HepG2 (cell line): ENCODE measurements around the gene YWHAE. TPM values are rescaled to one million over a fixed set of nuclear protein-coding genes. Genes with fewer than 3 reads are reported as not detected.

Experiments
- ATF1 ChIP-seq: IDR thresholded peaks from 2 replicates; pipeline ENCODE4 v1.6.1; 2016; ENCODE audit warnings: mild to moderate bottlenecking, control low read depth
- BRD4 ChIP-seq: sonication (generic); formaldehyde crosslinking; IDR thresholded peaks from 2 replicates; pipeline ENCODE4 v1.4.0; 2020; ENCODE audit warnings: missing genetic modification reagents
- CENPBD1 ChIP-seq: sonication (generic); formaldehyde crosslinking; IDR thresholded peaks from 2 replicates; pipeline ENCODE4 v1.8.0; 2022; ENCODE audit warnings: missing genetic modification reagents, low read depth, mild to moderate bottlenecking, borderline replicate concordance
- ELF3 ChIP-seq: IDR thresholded peaks from 2 replicates; pipeline ENCODE4 v1.6.1; 2016; ENCODE audit warnings: missing genetic modification reagents, missing compliant biosample characterization
- HMG20B ChIP-seq: conservative IDR thresholded peaks from 2 replicates; pipeline ENCODE4 v1.6.1; 2016; ENCODE audit warnings: missing genetic modification reagents, missing compliant biosample characterization
- MAFF ChIP-seq: IDR thresholded peaks from 2 replicates; pipeline ENCODE4 v1.6.1; 2011; ENCODE audit warnings: low read depth, low read length, improper control_type of control experiment
- MYPOP ChIP-seq: sonication (generic); formaldehyde crosslinking; IDR thresholded peaks from 2 replicates; pipeline ENCODE4 v1.8.1; 2023; ENCODE audit warnings: mild to moderate bottlenecking, moderate library complexity, missing genetic modification reagents
- NFKBIZ ChIP-seq: IDR thresholded peaks from 2 replicates; pipeline ENCODE4 v1.6.1; 2018; ENCODE audit warnings: missing genetic modification reagents, missing compliant biosample characterization
- RBM22 ChIP-seq: fragments of 200-400 bp; formaldehyde crosslinking; optimal IDR thresholded peaks from 2 replicates; pipeline ENCODE3; 2017; ENCODE audit warnings: mild to moderate bottlenecking, low read length, moderate library complexity
- ZNF12 ChIP-seq: sonication (generic); formaldehyde crosslinking; IDR thresholded peaks from 2 replicates; pipeline ENCODE4 v1.5.0; 2020; ENCODE audit warnings: missing genetic modification reagents
- ZNF292 ChIP-seq: sonication (generic); formaldehyde crosslinking; IDR thresholded peaks from 2 replicates; pipeline ENCODE4 v1.8.1; 2022; ENCODE audit warnings: mild to moderate bottlenecking, low read depth, missing genetic modification reagents, borderline replicate concordance
- ZNF703 ChIP-seq: sonication (generic); formaldehyde crosslinking; IDR thresholded peaks from 2 replicates; pipeline ENCODE4 v1.5.1; 2020; ENCODE audit warnings: missing genetic modification reagents, mild to moderate bottlenecking, moderate library complexity, borderline replicate concordance
- ZNF713 ChIP-seq: sonication (generic); formaldehyde crosslinking; IDR thresholded peaks from 2 replicates; pipeline ENCODE4 v1.4.0; 2020; ENCODE audit warnings: mild to moderate bottlenecking, missing genetic modification reagents
- polyA plus RNA-seq, 8 experiments: library from polyadenylated mRNA; depleted of rRNA in 3 of 8; stranded (reverse) in 7 of 8; unstranded in 1 of 8; fragments of >200 nt; fragmentation: Illumina TruSeq in 4 of 8; extraction: Trizol in 4 of 8; gene quantifications; 2 replicates each; pipeline versions ENCODE4 v1.2.1 to v1.2.3, GENCODE V29; 2011 to 2016; ENCODE audit warnings: low read depth in 4 of 8, missing spikeins in 1 of 8, mixed read lengths in 1 of 8; ENCODE audit not compliant: insufficient read depth in 1 of 8
- total RNA-seq, 5 experiments: library from RNA; depleted of rRNA; stranded (reverse); fragments of >200 nt; fragmentation: Illumina TruSeq; extraction: Trizol; gene quantifications; 2 replicates each; pipeline ENCODE4 v1.2.3, GENCODE V29; 2016; ENCODE audit warnings: low read depth in 1 of 5
- TF ChIP-seq, protein P1 (sequence below): sonication (generic); formaldehyde crosslinking; IDR thresholded peaks from 2 replicates; pipeline ENCODE4 v1.5.1; 2020; ENCODE audit warnings: mild to moderate bottlenecking, missing genetic modification reagents, moderate library complexity
- TF ChIP-seq, protein P2 (sequence below): sonication (generic); formaldehyde crosslinking; IDR thresholded peaks from 2 replicates; pipeline ENCODE4 v1.8.0; 2022; ENCODE audit warnings: mild to moderate bottlenecking, missing genetic modification reagents

YWHAE gene
- total and polyA plus RNA-seq, 2 of the 13 experiments (the other 11 are each of a cell fraction or from before 2014, with no cell fraction given): 256 to 335 TPM

GRCh38 chr17:1347589-1348323, 52.3 kb downstream of the YWHAE start (continued):
- TF ChIP-seq MYPOP (CRISPR knock-in tag) (no peak), ZNF703 (CRISPR knock-in tag) (no peak), ELF3 (CRISPR knock-in tag) (no peak), ATF1 (CRISPR knock-in tag) (no peak), MAFF (peak; percentile 48; the same call in 1 of the 2 replicates), ZNF713 (CRISPR knock-in tag) (no peak), NFKBIZ (no peak), ZNF292 (CRISPR knock-in tag) (no peak), RBM22 (peak; percentile 77), CENPBD1 (CRISPR knock-in tag) (no peak), HMG20B (no peak), BRD4 (CRISPR knock-in tag) (no peak), ZNF12 (CRISPR knock-in tag) (no peak)
- TF ChIP-seq, protein P1, sequence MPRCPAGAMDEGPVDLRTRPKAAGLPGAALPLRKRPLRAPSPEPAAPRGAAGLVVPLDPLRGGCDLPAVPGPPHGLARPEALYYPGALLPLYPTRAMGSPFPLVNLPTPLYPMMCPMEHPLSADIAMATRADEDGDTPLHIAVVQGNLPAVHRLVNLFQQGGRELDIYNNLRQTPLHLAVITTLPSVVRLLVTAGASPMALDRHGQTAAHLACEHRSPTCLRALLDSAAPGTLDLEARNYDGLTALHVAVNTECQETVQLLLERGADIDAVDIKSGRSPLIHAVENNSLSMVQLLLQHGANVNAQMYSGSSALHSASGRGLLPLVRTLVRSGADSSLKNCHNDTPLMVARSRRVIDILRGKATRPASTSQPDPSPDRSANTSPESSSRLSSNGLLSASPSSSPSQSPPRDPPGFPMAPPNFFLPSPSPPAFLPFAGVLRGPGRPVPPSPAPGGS (CRISPR knock-in tag): no peak
- TF ChIP-seq, protein P2, sequence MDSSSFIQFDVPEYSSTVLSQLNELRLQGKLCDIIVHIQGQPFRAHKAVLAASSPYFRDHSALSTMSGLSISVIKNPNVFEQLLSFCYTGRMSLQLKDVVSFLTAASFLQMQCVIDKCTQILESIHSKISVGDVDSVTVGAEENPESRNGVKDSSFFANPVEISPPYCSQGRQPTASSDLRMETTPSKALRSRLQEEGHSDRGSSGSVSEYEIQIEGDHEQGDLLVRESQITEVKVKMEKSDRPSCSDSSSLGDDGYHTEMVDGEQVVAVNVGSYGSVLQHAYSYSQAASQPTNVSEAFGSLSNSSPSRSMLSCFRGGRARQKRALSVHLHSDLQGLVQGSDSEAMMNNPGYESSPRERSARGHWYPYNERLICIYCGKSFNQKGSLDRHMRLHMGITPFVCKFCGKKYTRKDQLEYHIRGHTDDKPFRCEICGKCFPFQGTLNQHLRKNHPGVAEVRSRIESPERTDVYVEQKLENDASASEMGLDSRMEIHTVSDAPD (CRISPR knock-in tag): no peak
